Testis (tissue), 2 donors: ENCODE results near the gene SMYD5.

Source experiments
- POLR2A ChIP-seq: fragments of 450-650 bp; IDR thresholded peaks from one replicate; pipeline ENCODE4 v1.6.1; 2017; ENCODE audit warnings: antibody characterized with exemption, mild to moderate bottlenecking, moderate library complexity
- TF ChIP-seq, protein P1 (sequence below), 3 experiments: fragments of 450-650 bp in 2 of 3; fragments of 200-600 bp in 1 of 3; sonication (generic) in 1 of 3; IDR thresholded peaks; one replicate each; pipeline ENCODE4 v1.5.1; 2016 to 2019; ENCODE audit warnings: antibody characterized with exemption in 3 of 3, mild to moderate bottlenecking in 2 of 3, moderate library complexity in 1 of 3

DNA sequence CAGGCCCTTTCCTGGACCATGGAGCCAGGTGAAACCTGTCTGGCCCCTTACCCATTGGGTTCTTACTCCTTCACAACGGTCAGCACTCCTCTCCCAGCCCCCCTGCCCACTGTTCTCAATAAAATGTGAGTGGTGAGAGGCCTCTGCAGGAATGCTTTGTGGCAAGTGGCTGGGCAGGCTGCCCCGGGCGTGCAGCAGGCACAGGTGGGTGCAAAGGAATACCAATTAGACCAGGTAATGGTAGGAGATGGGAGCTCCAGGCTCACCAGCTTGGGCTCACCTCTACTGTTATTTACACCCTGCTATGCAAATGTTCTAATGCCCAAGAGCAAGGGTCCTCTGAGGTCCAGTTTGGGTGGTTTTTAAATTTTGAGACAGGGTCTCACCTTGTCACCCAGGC is 13.0 kb downstream of the SMYD5 start:
- TF ChIP-seq, protein P1, sequence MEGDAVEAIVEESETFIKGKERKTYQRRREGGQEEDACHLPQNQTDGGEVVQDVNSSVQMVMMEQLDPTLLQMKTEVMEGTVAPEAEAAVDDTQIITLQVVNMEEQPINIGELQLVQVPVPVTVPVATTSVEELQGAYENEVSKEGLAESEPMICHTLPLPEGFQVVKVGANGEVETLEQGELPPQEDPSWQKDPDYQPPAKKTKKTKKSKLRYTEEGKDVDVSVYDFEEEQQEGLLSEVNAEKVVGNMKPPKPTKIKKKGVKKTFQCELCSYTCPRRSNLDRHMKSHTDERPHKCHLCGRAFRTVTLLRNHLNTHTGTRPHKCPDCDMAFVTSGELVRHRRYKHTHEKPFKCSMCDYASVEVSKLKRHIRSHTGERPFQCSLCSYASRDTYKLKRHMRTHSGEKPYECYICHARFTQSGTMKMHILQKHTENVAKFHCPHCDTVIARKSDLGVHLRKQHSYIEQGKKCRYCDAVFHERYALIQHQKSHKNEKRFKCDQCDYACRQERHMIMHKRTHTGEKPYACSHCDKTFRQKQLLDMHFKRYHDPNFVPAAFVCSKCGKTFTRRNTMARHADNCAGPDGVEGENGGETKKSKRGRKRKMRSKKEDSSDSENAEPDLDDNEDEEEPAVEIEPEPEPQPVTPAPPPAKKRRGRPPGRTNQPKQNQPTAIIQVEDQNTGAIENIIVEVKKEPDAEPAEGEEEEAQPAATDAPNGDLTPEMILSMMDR (IDR thresholded peaks at IDR 0.05), result no peak
- no peak for TF ChIP-seq POLR2A
